H1 (cell line): ENCODE measurements around the gene NPM1. TPM values are rescaled to one million over a fixed set of nuclear protein-coding genes. Genes with fewer than 3 reads are reported as not detected.
"Not testable (repeated sequence)": the region's sequence is repeated elsewhere in the genome, so short reads cannot be mapped to it uniquely, and the experiment has no call there.

ENCODE experiments used
- CTCF ChIA-PET: fragments of 300-600 bp; sonication (Branson Sonifier 250); formaldehyde crosslinking; loops from one replicate; lab custom pipeline; 2021; ENCODE audit not compliant: partially characterized antibody; lab: Charles Lee
- POLR2A ChIA-PET: fragments of 300-600 bp; sonication (Branson Sonifier 250); formaldehyde crosslinking; loops from one replicate; lab custom pipeline; 2021; ENCODE audit warnings: inconsistent platforms; ENCODE audit not compliant: partially characterized antibody; lab: Charles Lee
- DNase-seq, 2 experiments: peaks; one replicate each; pipeline versions ENCODE4 v3.0.0 to v3.0.0-alpha.2; 2010 to 2022; ENCODE audit warnings: low spot score in 2 of 2, low read depth in 1 of 2, mixed read lengths in 1 of 2
- FAIRE-seq: peaks from 2 replicates; lab custom pipeline; 2011; peaks lifted over from hg19 to GRCh38; lab: Jason Lieb, UNC
- H2AFZ ChIP-seq: 2 replicates; pipeline ENCODE4 v1.8.1; 2012; ENCODE audit warnings: low read length, inconsistent platforms
- H2AK5ac ChIP-seq: 2 replicates; pipeline ENCODE4 v1.6.1; 2013; ENCODE audit warnings: low read depth, low read length
- H2BK120ac ChIP-seq: replicated peaks from 2 replicates; pipeline ENCODE3; 2013; ENCODE audit warnings: low read depth, low read length, inconsistent platforms
- H2BK12ac ChIP-seq: 2 replicates; pipeline ENCODE4 v1.6.1; 2013; ENCODE audit warnings: low read depth, low read length
- H2BK15ac ChIP-seq: 2 replicates; pipeline ENCODE4 v1.6.1; 2013; ENCODE audit warnings: low read length
- H2BK20ac ChIP-seq: 2 replicates; pipeline ENCODE4 v1.6.1; 2013; ENCODE audit warnings: low read length
- H2BK5ac ChIP-seq: 2 replicates; pipeline ENCODE4 v1.6.1; 2013; ENCODE audit warnings: low read depth, low read length
- H3K14ac ChIP-seq: 2 replicates; pipeline ENCODE4 v1.6.1; 2013; ENCODE audit warnings: inconsistent platforms; ENCODE audit not compliant: insufficient read length
- H3K18ac ChIP-seq: 2 replicates; pipeline ENCODE4 v1.6.1; 2013; ENCODE audit warnings: low read length; ENCODE audit errors: extremely low read depth
- H3K23ac ChIP-seq: 2 replicates; pipeline ENCODE4 v1.6.1; 2013; ENCODE audit warnings: inconsistent platforms; ENCODE audit not compliant: insufficient read length
- H3K23me2 ChIP-seq: 2 replicates; pipeline ENCODE4 v1.6.1; 2013; ENCODE audit warnings: low read depth, low read length
- H3K27ac ChIP-seq: 2 replicates; pipeline ENCODE4 v1.6.1; 2011; ENCODE audit warnings: low read depth, low read length, inconsistent platforms
- H3K27me3 ChIP-seq, 4 experiments: replicated peaks in 1 of 4; 1 replicate in 1 of 4; 2 replicates in 3 of 4; pipeline versions ENCODE4 v1.6.1 to v1.8.1; 2011 to 2013; ENCODE audit warnings: low read length in 3 of 4, mild to moderate bottlenecking in 3 of 4, inconsistent platforms in 2 of 4, mixed read lengths in 2 of 4, moderate library complexity in 1 of 4; ENCODE audit not compliant: control insufficient read depth in 3 of 4, insufficient read depth in 3 of 4; ENCODE audit errors: extremely low read depth in 1 of 4
- H3K36me3 ChIP-seq, 4 experiments: 2 replicates each; pipeline versions ENCODE4 v1.6.1 to v1.8.1; 2011 to 2013; ENCODE audit warnings: mild to moderate bottlenecking in 4 of 4, low read length in 3 of 4, moderate library complexity in 2 of 4, control low read depth in 1 of 4, inconsistent platforms in 1 of 4; ENCODE audit not compliant: insufficient read depth in 4 of 4, control insufficient read depth in 2 of 4
- H3K4ac ChIP-seq: replicated peaks from 2 replicates; pipeline ENCODE3; 2013; ENCODE audit warnings: low read length, low read depth, mixed read lengths, inconsistent platforms; ENCODE audit not compliant: insufficient read length
- H3K4me1 ChIP-seq, 4 experiments: replicated peaks in 1 of 4; 1 replicate in 1 of 4; 2 replicates in 3 of 4; pipeline versions ENCODE4 v1.6.1 to v1.8.1; 2011 to 2013; ENCODE audit warnings: low read length in 3 of 4, inconsistent platforms in 2 of 4, mixed read lengths in 1 of 4; ENCODE audit not compliant: insufficient read depth in 4 of 4, control insufficient read depth in 3 of 4
- H3K4me2 ChIP-seq, 2 experiments: 2 replicates each; pipeline versions ENCODE4 v1.6.1 to v1.8.1; 2011 to 2013; ENCODE audit warnings: low read depth in 2 of 2, low read length in 2 of 2, control low read depth in 1 of 2, inconsistent platforms in 1 of 2, mild to moderate bottlenecking in 1 of 2; ENCODE audit not compliant: insufficient read depth in 1 of 2
- H3K4me3 ChIP-seq, 4 experiments: fragments of 200-600, 300-600 bp in 1 of 4; sonication (generic), shearing (Covaris generic), sonication (Bioruptor Twin) in 1 of 4; 2 replicates each; pipeline versions ENCODE4 v1.5.1 to v1.8.1; 2011 to 2016; ENCODE audit warnings: low read length in 4 of 4, low read depth in 3 of 4, control low read depth in 2 of 4, inconsistent platforms in 2 of 4, mild to moderate bottlenecking in 2 of 4, mixed read lengths in 1 of 4, moderate library complexity in 1 of 4; ENCODE audit not compliant: insufficient read depth in 2 of 4; ENCODE audit errors: extremely low read depth in 1 of 4
- H3K56ac ChIP-seq: replicated peaks from 2 replicates; pipeline ENCODE3; 2013; ENCODE audit warnings: low read depth, mild to moderate bottlenecking, mixed read lengths, low read length, inconsistent platforms; ENCODE audit not compliant: insufficient read length
- H3K79me1 ChIP-seq: 2 replicates; pipeline ENCODE4 v1.6.1; 2013; ENCODE audit warnings: low read depth, low read length, control low read depth
- H3K79me2 ChIP-seq, 2 experiments: 2 replicates each; pipeline versions ENCODE4 v1.6.1 to v1.8.1; 2012 to 2013; ENCODE audit warnings: low read length in 2 of 2, mild to moderate bottlenecking in 2 of 2, inconsistent platforms in 1 of 2; ENCODE audit not compliant: insufficient read depth in 2 of 2, control insufficient read depth in 1 of 2
- H3K9ac ChIP-seq, 4 experiments: replicated peaks in 1 of 4; 1 replicate in 1 of 4; 2 replicates in 3 of 4; pipeline versions ENCODE4 v1.6.1 to v1.8.1; 2011 to 2013; ENCODE audit warnings: low read depth in 3 of 4, low read length in 3 of 4, control low read depth in 2 of 4, mild to moderate bottlenecking in 2 of 4, moderate library complexity in 2 of 4, inconsistent platforms in 1 of 4; ENCODE audit errors: extremely low read depth in 1 of 4
- H3K9me3 ChIP-seq, 2 experiments: 2 replicates each; pipeline versions ENCODE4 v1.6.1 to v1.8.1; 2012 to 2013; ENCODE audit warnings: mild to moderate bottlenecking in 2 of 2, moderate library complexity in 2 of 2, control low read depth in 1 of 2, inconsistent platforms in 1 of 2, low read depth in 1 of 2, low read length in 1 of 2, mixed read lengths in 1 of 2; ENCODE audit not compliant: insufficient read depth in 2 of 2
- H4K20me1 ChIP-seq, 2 experiments: replicated peaks in 1 of 2; 2 replicates each; pipeline versions ENCODE3 to v1.8.1; 2011 to 2013; ENCODE audit warnings: inconsistent platforms in 2 of 2, low read length in 2 of 2, mild to moderate bottlenecking in 1 of 2; ENCODE audit not compliant: insufficient read depth in 2 of 2, control insufficient read depth in 1 of 2
- H4K5ac ChIP-seq: 2 replicates; pipeline ENCODE4 v1.6.1; 2013; ENCODE audit warnings: low read length, low read depth, mixed read lengths, inconsistent platforms; ENCODE audit not compliant: insufficient read length
- H4K8ac ChIP-seq: 2 replicates; pipeline ENCODE4 v1.8.0; 2013; ENCODE audit warnings: mild to moderate bottlenecking, moderate library complexity, low read length, inconsistent platforms; ENCODE audit not compliant: insufficient read depth; ENCODE audit errors: extremely low read depth
- H4K91ac ChIP-seq: replicated peaks from 2 replicates; pipeline ENCODE3; 2013; ENCODE audit warnings: low read length, mixed read lengths, inconsistent platforms; ENCODE audit not compliant: insufficient read length
- WGBS, 2 experiments: shearing (Covaris generic) in 1 of 2; methylation state at CpG; one replicate each; pipeline versions ENCODE4 v1.1.6 to v1.1.7; 2013 to 2015; ENCODE audit warnings: low lambda C conversion rate in 2 of 2, mixed read lengths in 2 of 2, inconsistent platforms in 1 of 2, low coverage in 1 of 2, missing lambda C conversion rate in 1 of 2; ENCODE audit not compliant: insufficient replicate concordance in 2 of 2, insufficient coverage in 1 of 2, insufficient read length in 1 of 2; ENCODE audit errors: extremely low coverage in 1 of 2, missing lambda C conversion rate in 1 of 2; 5-methylcytosine and 5-hydroxymethylcytosine counted together
- polyA plus RNA-seq, 7 experiments: library from polyadenylated mRNA; depleted of rRNA in 3 of 7; stranded (reverse) in 5 of 7; unstranded in 2 of 7; fragments of >200 nt in 5 of 7; fragments of 200-250 nt in 2 of 7; gene quantifications; 1 replicate in 5 of 7; 2 replicates in 1 of 7; 4 replicates in 1 of 7; pipeline versions ENCODE4 v1.2.1 to v1.2.3, GENCODE V29; 2011 to 2013; ENCODE audit warnings: missing spikeins in 2 of 7, mixed read lengths in 2 of 7
- total RNA-seq: library from RNA; stranded (reverse); fragmentation: NEBNext Ultra II Directional; extraction: Animal tissue kit (Norgen Biotek cat#: 25700); gene quantifications from 2 replicates; pipeline ENCODE4 v1.2.1, GENCODE V29; 2021

NPM1 gene
- total and polyA plus RNA-seq, 2 of the 8 experiments (the other 6 are each of a cell fraction or from before 2014, with no cell fraction given): 2,182 to 4,042 TPM

- H3K79me1 ChIP-seq, H2AFZ ChIP-seq, H3K4me3 ChIP-seq, H2BK12ac ChIP-seq, H4K5ac ChIP-seq, H4K8ac ChIP-seq, H3K18ac ChIP-seq, FAIRE-seq, DNase-seq, H3K4ac ChIP-seq, H3K9me3 ChIP-seq, H3K4me2 ChIP-seq, H2BK5ac ChIP-seq, H3K4me1 ChIP-seq, H3K23ac ChIP-seq, H3K27ac ChIP-seq, H4K91ac ChIP-seq, H3K9ac ChIP-seq, H3K23me2 ChIP-seq, H3K56ac ChIP-seq, H3K14ac ChIP-seq, H2BK15ac ChIP-seq, H2BK120ac ChIP-seq, H3K27me3 ChIP-seq, H2AK5ac ChIP-seq, H2BK20ac ChIP-seq: not testable (repeated sequence)
- Histone ChIP-seq H4K20me1 (peaks cover 14% of the 10 kb centered on the region in 2 experiments), H3K79me2 (peaks cover 23 to 31% of the 10 kb centered on the region in 2 experiments), H3K36me3 (peaks cover 0 to 16% (median 9%) of the 10 kb centered on the region in 4 experiments; a peak in 5 of 8 replicates)
- ChIA-PET POLR2A (interaction anchor here (1.1 to 20.7 kb wide), 4 partner anchors 8 to 26 kb away, joined by 3 to 626 read pairs (median 95); no protein-coding TSS in a partner anchor), CTCF (interaction anchor here (0.7 to 1.1 kb wide), 2 partner anchors 18 to 465 kb away, joined by 3 to 8 read pairs; no protein-coding TSS in a partner anchor)
- WGBS, 2 experiments: 97% methylated on average over 3 of the region's 3 CpGs; no CpG with 5 or more reads in 1 of the 2 experiments
Observed at GRCh38 chr5:171384999-171385398, 2.6 kb upstream of the NPM1 start.
